Subcutaneous abdominal adipose tissue (tissue), 5 donors: ENCODE results near the gene TERT.

ENCODE experiments used
- H3K27ac ChIP-seq: one replicate; pipeline ENCODE4 v1.7.0; 2013; ENCODE audit warnings: low read depth, mild to moderate bottlenecking, inconsistent platforms, low read length, moderate library complexity
- H3K27me3 ChIP-seq, 5 donors: one replicate each; pipeline ENCODE4 v1.7.0; 2013; ENCODE audit warnings: low read length in 5 of 5, inconsistent platforms in 1 of 5; ENCODE audit not compliant: control insufficient read depth in 5 of 5, insufficient read depth in 4 of 5
- H3K36me3 ChIP-seq, 5 donors: one replicate each; pipeline ENCODE4 v1.7.0; 2013; ENCODE audit warnings: low read length in 5 of 5; ENCODE audit not compliant: control insufficient read depth in 5 of 5, insufficient read depth in 5 of 5
- H3K4me1 ChIP-seq, 5 donors: one replicate each; pipeline ENCODE4 v1.7.0; 2013; ENCODE audit warnings: low read length in 5 of 5, mild to moderate bottlenecking in 3 of 5, moderate library complexity in 1 of 5; ENCODE audit not compliant: control insufficient read depth in 5 of 5, insufficient read depth in 5 of 5
- H3K4me3 ChIP-seq, 5 donors: one replicate each; pipeline ENCODE4 v1.7.0; 2013; ENCODE audit warnings: low read length in 5 of 5, low read depth in 1 of 5
- H3K9ac ChIP-seq, 5 donors: one replicate each; pipeline ENCODE4 v1.7.0; 2013; ENCODE audit warnings: low read length in 5 of 5, mild to moderate bottlenecking in 4 of 5, moderate library complexity in 3 of 5
- H3K9me3 ChIP-seq, 5 donors: one replicate each; pipeline ENCODE4 v1.7.0; 2013; ENCODE audit warnings: low read length in 5 of 5; ENCODE audit not compliant: control insufficient read depth in 5 of 5
- donor health status: healthy.
- donor health status: healthy.
- donor health status: healthy.
- donor health status: healthy.
- donor health status: healthy.

Gene TERT

DNA sequence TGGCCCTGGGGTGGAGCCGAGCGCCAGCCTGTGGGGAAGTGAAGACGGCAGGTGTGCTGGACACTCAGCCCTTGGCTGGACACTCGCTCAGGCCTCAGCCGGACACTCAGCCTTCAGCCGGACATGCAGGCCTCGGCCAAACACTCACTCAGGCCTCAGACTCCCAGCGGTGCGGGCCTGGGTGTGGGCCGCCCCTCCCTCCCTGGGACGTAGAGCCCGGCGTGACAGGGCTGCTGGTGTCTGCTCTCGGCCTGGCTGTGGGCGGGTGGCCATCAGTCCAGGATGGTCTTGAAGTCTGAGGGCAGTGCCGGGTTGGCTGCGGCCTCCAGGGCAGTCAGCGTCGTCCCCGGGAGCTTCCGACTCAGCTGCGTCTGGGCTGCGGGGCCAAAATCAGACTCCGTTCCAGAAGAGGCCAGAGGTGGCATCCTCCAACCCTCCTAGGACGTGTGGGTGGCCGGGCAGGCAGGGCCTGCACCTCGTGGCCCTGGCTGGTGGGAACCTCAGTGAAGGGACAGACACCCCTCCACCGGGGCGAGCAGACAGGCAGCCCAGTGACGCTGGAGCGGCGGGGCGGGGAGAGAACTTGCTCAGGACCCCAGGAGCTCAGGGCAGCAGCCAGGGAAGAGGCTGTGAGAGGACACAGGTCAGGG lies 41.3 kb downstream of the TERT start:
- no peaks in the 10 kb centered on the region for H3K4me1 ChIP-seq
- no peaks in the 10 kb centered on the region for H3K36me3 ChIP-seq
- peaks cover 2 to 15% (median 4%) of the 10 kb centered on the region in 5 donors for H3K27me3 ChIP-seq
- H3K27ac ChIP-seq = no peak overlapping the region
- no peaks in the 10 kb centered on the region for H3K9me3 ChIP-seq
- no peak overlapping the region for H3K9ac ChIP-seq
- H3K4me3 ChIP-seq = no peak overlapping the region

DNA sequence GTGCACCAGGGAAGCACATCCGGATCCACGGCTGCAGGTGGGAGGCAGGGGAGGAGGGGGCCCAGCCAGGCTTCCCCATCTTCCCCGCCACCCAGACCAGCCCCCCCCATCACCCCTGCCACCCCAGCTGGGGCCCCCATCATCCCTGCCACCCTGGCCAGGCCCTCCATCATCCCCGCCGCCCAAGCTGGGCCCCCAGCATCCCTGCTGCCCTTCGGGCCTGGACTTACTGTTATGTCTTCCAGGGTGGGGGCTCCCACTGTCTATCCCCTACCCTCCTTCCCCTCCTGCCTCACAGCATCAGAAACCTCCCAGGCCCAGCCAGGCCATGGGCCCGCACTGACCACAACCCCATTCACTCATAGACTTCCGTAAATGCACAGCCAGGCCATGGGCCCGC lies 42.2 kb downstream of the TERT start:
- Histone ChIP-seq H3K9me3 (no peaks in the 10 kb centered on the region), H3K9ac (no peak overlapping the region), H3K4me3 (no peak overlapping the region), H3K27me3 (peaks cover 9 to 19% (median 12%) of the 10 kb centered on the region in 5 donors), H3K36me3 (no peaks in the 10 kb centered on the region), H3K27ac (no peak overlapping the region), H3K4me1 (no peaks in the 10 kb centered on the region)

DNA sequence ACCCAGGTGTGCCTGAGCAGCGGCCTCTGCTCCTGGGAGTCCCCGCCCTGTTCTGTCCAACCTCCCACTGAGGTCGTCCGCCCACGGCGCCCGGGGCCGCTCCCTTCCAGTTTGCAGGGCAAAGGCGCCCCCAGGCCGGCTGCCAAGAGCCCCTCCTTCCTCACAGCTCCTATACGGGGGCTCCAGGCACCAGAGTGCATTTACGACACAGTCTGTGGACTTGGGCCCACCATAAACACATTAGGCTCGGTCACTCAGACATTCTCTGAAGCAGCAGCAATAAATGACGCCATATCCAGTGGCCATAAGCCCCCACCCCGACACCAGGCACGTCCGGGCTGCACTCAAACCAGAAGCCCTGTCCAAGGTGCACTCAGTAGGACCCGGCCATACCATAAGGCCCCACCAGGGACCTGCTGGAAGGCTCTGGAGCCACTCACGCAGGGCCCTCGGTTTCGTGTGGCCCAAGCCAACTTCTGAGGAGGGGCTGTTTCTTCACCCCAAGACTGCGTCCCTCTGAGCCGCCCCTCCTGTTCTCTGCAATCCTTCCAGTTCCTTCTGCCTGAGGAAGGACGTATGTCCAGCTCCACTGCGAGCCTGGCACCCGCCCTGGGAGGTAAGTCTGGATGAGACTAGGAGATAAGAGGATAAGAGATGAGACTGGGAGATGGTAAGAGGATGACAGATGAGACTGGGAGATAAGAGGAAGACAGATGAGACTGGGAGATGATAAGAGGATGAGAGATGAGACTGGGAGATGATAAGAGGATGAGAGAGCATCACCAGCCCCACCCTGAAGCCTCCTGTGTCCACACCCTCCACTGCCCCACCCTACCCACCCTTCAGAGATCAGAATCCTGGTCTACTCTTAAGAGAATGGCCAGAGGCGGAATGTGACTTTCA lies 42.9 kb downstream of the TERT start:
- Histone ChIP-seq H3K27ac (no peak overlapping the region), H3K4me3 (no peak overlapping the region), H3K9me3 (no peaks in the 10 kb centered on the region), H3K4me1 (no peaks in the 10 kb centered on the region), H3K9ac (no peak overlapping the region), H3K36me3 (no peaks in the 10 kb centered on the region), H3K27me3 (peaks cover 16 to 26% (median 17%) of the 10 kb centered on the region in 5 donors)

DNA sequence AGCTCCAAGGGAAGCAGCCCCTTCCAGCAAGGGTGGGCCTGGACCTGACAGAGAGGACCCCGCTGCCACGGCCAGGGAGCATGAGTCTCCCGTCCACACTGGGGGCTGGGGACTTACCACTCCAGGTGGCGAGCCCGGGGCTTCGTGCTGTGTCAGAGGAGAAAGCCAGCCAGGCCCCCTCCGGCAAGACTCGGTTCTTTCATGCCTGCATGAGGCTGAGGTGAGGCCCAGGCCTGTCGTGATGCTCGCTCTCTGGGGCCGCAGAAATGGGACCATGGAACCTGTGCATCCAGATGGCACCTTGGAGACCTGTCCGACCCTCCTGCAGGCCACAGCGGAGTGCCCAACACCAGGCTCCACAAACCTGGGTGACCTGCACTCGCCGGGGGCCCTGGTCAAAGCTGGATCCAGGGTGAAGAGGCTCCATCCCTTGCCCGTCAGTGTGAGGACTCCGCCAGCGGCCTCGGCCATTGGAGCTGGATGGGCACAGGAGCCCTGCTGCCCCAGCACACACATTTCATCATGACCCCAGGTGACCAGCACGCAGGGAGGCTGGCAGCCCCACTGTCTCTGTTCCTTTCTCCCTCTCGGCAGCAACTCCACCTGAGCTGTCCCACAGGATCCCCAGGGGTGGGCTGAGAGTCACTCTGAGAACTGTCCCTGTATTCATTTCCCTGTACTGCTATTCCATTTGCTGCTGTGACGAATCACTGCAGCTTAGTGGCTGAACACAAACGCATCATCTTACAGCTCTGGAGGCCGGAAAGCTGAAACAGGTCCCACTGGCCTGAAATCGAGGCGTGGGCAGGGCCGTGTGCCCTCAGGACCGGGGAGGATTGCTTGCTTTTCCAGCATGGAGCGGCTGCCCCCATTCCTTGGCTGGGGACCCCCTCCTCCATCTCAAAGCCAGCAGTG lies 45.2 kb downstream of the TERT start:
- H3K27me3 ChIP-seq = peaks cover 26 to 43% (median 33%) of the 10 kb centered on the region in 5 donors
- no peak overlapping the region for H3K4me3 ChIP-seq
- H3K36me3 ChIP-seq = no peaks in the 10 kb centered on the region
- H3K27ac ChIP-seq = no peak overlapping the region
- no peaks in the 10 kb centered on the region for H3K9me3 ChIP-seq
- no peaks in the 10 kb centered on the region for H3K4me1 ChIP-seq
- H3K9ac ChIP-seq = no peak overlapping the region

DNA sequence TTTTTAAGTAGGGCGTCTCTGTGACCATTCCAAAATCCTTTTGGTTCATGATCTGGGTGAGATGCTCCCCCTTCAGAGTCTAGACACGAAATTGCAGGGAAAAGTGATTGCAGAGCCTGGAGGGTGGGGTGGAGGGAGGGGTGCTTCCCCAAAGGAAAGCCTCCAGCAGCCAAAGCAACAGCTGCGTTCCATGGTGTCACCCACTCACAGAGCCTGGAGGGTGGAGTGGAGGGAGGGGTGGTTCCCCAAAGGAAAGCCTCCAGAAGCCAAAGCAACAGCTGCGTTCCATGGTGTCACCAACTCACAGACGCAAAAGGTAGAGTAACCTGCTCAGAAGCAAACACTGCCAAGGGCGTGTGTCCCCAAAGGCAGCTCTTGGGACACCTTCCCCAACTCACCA lies 47.1 kb downstream of the TERT start:
- Histone ChIP-seq H3K9me3 (no peaks in the 10 kb centered on the region), H3K27ac (no peak overlapping the region), H3K4me1 (no peaks in the 10 kb centered on the region), H3K36me3 (no peaks in the 10 kb centered on the region), H3K4me3 (no peak overlapping the region), H3K9ac (no peak overlapping the region), H3K27me3 (peaks cover 26 to 55% (median 45%) of the 10 kb centered on the region in 5 donors)

DNA sequence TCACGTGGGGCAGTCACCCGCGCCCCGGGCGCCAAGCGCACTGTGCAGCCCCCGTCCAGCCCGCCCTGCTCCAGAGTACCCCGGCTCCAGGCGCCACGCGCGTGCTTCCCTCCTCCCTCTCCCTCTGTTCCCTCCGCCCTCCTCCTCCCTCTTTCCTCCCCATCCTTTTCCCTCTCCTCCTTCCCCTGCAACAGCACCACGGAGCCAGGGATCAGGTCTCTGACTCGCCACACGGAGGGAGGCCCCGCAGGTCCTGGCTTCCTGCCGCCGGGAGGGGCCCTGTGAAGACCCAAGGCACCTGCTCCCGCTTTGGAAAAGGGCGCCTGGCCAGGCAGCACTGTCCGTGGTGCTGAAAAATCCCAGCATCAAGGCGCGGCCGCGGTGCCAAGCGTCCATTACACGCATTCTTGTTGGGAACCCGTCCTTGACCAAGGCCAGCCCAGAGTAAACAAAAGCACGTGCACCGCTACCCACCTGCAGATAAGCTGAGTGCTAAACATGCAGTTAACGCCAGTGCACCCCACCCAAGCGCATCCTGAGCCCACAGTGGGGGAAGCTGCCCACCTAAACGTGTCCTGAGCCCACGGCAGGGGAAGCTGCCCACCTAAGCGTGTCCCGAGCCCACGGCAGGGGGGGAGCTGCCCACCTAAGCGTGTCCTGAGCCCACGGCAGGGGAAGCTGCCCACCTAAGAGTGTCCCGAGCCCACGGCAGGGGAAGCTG lies 48.0 kb downstream of the TERT start:
- no peaks in the 10 kb centered on the region for H3K4me1 ChIP-seq
- no peaks in the 10 kb centered on the region for H3K36me3 ChIP-seq
- H3K9ac ChIP-seq = no peak overlapping the region
- H3K9me3 ChIP-seq = no peaks in the 10 kb centered on the region
- no peak overlapping the region for H3K4me3 ChIP-seq
- peaks cover 26 to 55% (median 43%) of the 10 kb centered on the region in 5 donors for H3K27me3 ChIP-seq
- no peak overlapping the region for H3K27ac ChIP-seq

DNA sequence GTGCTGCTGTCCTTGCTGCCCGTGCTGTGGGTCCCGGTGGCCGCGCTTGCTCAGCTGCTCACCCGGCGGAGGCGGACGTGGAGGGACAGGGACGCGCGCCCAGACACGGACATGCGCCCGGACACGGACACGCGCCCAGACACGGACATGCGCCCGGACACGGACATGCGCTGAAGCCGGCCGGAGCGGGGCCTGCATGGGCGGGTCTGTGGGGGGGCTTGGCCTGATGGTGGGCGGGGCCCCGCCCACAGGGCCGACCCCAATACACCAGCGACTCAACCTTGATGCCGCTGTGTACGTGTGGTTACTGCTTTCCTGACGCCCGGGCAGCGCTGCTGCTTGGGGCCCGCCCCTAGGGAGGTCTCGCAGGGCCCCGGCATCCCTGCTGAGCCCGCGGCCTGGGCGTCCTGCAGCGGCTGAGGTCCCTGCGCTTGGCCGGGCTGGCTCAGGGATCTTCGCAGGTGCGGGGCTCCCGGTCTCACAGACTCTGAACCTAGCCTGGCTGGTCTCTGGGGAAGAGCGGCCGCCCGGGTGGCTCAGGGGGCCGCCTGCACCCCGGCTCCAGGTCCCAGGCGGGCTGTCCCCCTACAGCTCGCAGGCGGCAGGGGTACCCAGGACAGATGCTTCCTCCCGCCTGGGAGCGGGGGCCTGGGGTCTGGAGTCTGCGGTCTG lies 48.8 kb downstream of the TERT start:
- Histone ChIP-seq H3K36me3 (no peaks in the 10 kb centered on the region), H3K4me3 (no peak overlapping the region), H3K27ac (no peak overlapping the region), H3K27me3 (peaks cover 26 to 55% (median 46%) of the 10 kb centered on the region in 5 donors), H3K4me1 (no peaks in the 10 kb centered on the region), H3K9me3 (no peaks in the 10 kb centered on the region), H3K9ac (no peak overlapping the region)

DNA sequence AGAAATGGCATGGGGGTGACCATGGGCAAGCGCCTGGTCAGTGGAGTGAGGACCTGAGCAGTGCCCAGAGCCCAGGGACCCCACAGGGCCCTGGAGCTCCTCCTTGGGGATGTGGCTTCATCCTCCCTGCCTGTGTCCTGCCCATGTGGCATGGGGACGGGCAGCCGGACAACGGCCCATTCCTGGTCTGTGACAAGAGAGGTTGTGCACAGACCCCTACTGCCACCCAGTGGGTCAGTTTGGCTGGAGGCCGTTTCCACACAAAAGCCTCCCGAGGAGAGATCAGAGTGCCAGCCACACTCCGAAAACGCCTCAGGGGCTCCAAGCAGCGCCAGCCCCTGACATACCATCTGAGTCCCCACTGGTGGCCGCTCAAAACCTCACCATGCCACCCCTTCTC lies 49.9 kb downstream of the TERT start:
- Histone ChIP-seq H3K9ac (no peak overlapping the region), H3K27ac (no peak overlapping the region), H3K27me3 (peaks cover 26 to 52% (median 46%) of the 10 kb centered on the region in 5 donors), H3K4me3 (no peak overlapping the region), H3K9me3 (no peaks in the 10 kb centered on the region), H3K4me1 (no peaks in the 10 kb centered on the region), H3K36me3 (no peaks in the 10 kb centered on the region)

DNA sequence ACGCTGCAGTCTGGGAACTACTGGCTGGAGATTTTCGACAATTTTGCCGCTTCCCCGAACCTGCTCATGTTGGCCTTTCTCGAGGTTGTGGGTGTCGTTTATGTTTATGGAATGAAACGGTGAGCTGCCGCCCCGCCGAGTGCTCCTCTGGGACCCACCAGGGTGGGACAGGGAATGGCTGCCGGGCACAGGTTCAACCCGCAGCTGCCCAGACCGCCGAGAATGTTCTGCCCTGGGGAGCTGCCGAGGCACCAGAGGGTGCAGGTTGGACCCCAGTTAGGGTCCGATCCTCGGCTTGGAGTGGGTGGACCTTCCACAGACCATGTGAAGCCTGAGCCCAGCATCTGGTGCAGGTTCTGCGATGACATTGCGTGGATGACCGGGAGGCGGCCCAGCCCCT lies 50.6 kb downstream of the TERT start:
- H3K27ac ChIP-seq = no peak overlapping the region
- H3K27me3 ChIP-seq = peaks cover 26 to 52% (median 46%) of the 10 kb centered on the region in 5 donors
- H3K9ac ChIP-seq = no peak overlapping the region
- H3K36me3 ChIP-seq = no peaks in the 10 kb centered on the region
- no peaks in the 10 kb centered on the region for H3K4me1 ChIP-seq
- H3K4me3 ChIP-seq = no peak overlapping the region
- H3K9me3 ChIP-seq = no peaks in the 10 kb centered on the region
